ENCODE results near the gene TMEM30B. TPM values are rescaled to one million over a fixed set of nuclear protein-coding genes. Genes with fewer than 3 reads are reported as not detected.
A peak's percentile ranks its signal among the peaks of the same experiment; 100 is the strongest.

The TMEM30B gene
- total and polyA plus RNA-seq, 9 of the 15 experiments (the other 6 are each of a cell fraction or from before 2014, with no cell fraction given) = 0.04 TPM; not detected in 8

DNA sequence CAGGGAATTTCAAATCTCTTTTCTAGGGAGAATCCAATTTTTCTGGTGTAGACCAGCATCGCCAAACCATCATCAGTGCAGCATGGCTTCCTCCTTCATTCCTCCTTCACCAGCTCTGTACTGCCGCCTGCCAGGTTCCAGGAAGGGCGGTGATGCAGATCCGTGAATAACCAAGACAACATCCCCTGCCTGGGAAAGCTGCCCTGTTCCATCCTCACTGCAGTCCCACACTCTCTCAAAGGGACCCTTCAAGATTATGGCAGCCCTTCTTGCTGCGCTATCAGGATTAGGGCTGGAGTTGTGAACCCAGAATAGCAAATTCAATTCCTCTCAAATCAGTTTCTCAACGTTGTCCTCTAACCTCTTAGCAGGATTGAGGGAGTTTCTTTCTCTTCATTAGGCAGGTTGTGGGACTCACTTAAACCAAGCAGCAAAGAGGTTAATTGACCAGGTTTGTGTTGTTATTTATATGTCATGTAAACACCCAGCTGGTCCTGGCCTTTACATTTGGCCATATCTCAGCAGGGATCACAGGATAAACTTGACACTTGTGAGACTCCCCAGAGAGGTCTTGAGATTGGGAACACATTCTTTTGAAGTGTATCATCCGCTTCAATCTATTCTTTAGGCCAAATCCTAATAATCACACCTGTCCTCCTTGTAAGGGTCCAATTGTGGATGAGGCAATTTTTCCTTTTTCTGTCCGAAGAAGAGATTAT, 26.2 kb downstream of the TMEM30B start (continued):
- TF ChIP-seq, protein P1, sequence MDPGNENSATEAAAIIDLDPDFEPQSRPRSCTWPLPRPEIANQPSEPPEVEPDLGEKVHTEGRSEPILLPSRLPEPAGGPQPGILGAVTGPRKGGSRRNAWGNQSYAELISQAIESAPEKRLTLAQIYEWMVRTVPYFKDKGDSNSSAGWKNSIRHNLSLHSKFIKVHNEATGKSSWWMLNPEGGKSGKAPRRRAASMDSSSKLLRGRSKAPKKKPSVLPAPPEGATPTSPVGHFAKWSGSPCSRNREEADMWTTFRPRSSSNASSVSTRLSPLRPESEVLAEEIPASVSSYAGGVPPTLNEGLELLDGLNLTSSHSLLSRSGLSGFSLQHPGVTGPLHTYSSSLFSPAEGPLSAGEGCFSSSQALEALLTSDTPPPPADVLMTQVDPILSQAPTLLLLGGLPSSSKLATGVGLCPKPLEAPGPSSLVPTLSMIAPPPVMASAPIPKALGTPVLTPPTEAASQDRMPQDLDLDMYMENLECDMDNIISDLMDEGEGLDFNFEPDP (CRISPR knock-in tag; IDR thresholded peaks at IDR 0.05) = no peak
- no peak for TF ChIP-seq ETS2 (tag; IDR thresholded peaks at IDR 0.05; ENCODE audit: borderline replicate concordance, poor library complexity, severe bottlenecking)

DNA sequence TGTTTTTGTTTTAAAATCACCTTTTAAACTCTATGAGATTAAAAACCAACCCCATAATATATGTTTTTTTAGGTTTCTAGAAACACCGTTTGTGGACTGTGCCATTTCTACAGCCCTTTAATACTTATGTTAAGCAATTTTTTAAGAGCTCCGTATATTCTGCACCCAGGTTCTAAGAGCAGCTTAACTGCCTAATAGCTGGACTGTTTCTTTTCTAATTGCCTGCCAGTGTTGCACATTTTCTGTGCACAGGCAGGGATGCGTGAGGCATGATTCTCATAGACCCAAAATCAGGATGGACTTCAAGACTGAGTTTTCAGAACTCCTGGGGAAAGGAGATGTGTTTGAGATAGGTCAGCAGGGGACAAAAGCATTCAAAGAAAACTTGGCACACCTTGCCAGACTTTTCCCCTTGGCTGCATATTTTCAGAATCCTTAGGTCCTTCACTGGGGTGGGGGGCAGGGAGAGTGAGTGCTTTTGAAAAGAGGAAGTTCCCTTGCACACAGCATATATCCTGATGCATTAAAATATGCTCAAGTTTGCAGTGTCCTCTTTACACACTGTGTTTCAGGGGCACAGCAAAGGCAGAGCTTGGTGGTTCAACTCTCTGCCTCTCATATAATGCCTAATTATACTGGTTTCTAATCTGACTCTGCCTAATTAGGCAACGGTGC, 27.9 kb downstream of the TMEM30B start:
- Histone ChIP-seq H4K20me1 (replicated peaks; ENCODE audit: control insufficient read depth, insufficient read depth, low read length) (no peaks in the 10 kb centered on the region), H2AFZ (ENCODE audit: low read depth, low read length) (no peak overlapping the region), H3K9ac (ENCODE audit: insufficient read depth in 1 of 2, low read depth in 2 of 2, low read length in 2 of 2) (no peak overlapping the region), H3K36me3 (ENCODE audit: control insufficient read depth, insufficient read depth, low read length) (no peaks in the 10 kb centered on the region), H3K4me2 (ENCODE audit: insufficient read depth, low read length) (no peak overlapping the region), H3K79me2 (ENCODE audit: control insufficient read depth, insufficient read depth, low read length) (no peaks in the 10 kb centered on the region), H3K27ac (ENCODE audit: extremely low read depth, low read depth, low read length) (no peak overlapping the region), H3K9me1 (ENCODE audit: control insufficient read depth, insufficient read depth, low read length) (no peaks in the 10 kb centered on the region), H3K27me3 (ENCODE audit: control insufficient read depth in 2 of 2, insufficient read depth in 2 of 2, low read length in 2 of 2) (peaks cover 0 to 9% of the 10 kb centered on the region in 2 experiments; a peak in 2 of 5 replicates), H3K9me3 (replicated peaks; ENCODE audit: control insufficient read depth, insufficient read depth, low read depth, low read length) (no peaks in the 10 kb centered on the region), H3K4me1 (replicated peaks in 1 of 2; ENCODE audit: control insufficient read depth in 2 of 2, insufficient read depth in 2 of 2, low read length in 2 of 2) (no peaks in the 10 kb centered on the region), H3K4me3 (no peak overlapping the region)
- intact Hi-C loops (cut with micrococcal nuclease) = loop anchor here (5.0 to 10.0 kb wide), 3 partner anchors 226 to 918 kb away; no protein-coding TSS in a partner anchor
- FAIRE-seq (no peak), DNase-seq (ENCODE audit: extremely low read depth in 1 of 4, low spot score in 3 of 4) (no peak), ATAC-seq (peak; percentile 56; the same call in 2 of the 3 replicates)
- 23% methylated on average over 4 of the region's 4 CpGs for WGBS (ENCODE audit: insufficient coverage, low coverage, missing lambda C conversion rate)
- ChIA-PET POLR2A (interaction anchor here (0.9 to 1.0 kb wide), 2 partner anchors 11 to 684 kb away, joined by 3 to 4 read pairs; no protein-coding TSS in a partner anchor), CTCF (ENCODE audit: low intra/inter-chr PET ratio) (interaction anchor here (1.2 to 2.1 kb wide), 2 partner anchors 628 to 903 kb away, joined by 3 to 8 read pairs; no protein-coding TSS in a partner anchor)
- in situ Hi-C loops (cut with MboI) = no loop called here
- no peak for TF ChIP-seq TAF7 (tag; IDR thresholded peaks at IDR 0.05)
- no peak for TF ChIP-seq CSDE1 (IDR thresholded peaks at IDR 0.05)
- TF ChIP-seq, protein P2, sequence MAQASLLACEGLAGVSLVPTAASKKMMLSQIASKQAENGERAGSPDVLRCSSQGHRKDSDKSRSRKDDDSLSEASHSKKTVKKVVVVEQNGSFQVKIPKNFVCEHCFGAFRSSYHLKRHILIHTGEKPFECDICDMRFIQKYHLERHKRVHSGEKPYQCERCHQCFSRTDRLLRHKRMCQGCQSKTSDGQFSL (CRISPR knock-in tag; IDR thresholded peaks at IDR 0.05) = no peak
- TF ChIP-seq, protein P2 (tag; IDR thresholded peaks at IDR 0.05) = no peak
- no peak for TF ChIP-seq HNRNPUL1 (IDR thresholded peaks at IDR 0.05; ENCODE audit: low read length)
- no TSS peak for BruUV-seq (replicated peaks)

Measured in K562 (cell line).